K562 (cell line): Measurements from ENCODE around the gene CEP41. TPM values are rescaled to one million over a fixed set of nuclear protein-coding genes. Genes with fewer than 3 reads are reported as not detected.

Experiments
- ATAC-seq: fragments of 200-7000 bp; cut with Tn5 transposase; 3 replicates; pipeline ENCODE4 v1.9.1; 2020; ENCODE audit warnings: moderate library complexity
- BruUV-seq: library from RNA; stranded (reverse); fragments of 400-500 nt; replicated peaks from 2 replicates; lab custom pipeline; 2021; lab: Mats Ljungman, UMichigan
- CTCF ChIA-PET: fragments of 300-600 bp; formaldehyde crosslinking; extraction: SDS; loops from one replicate; lab custom pipeline; 2021; ENCODE audit warnings: low intra/inter-chr PET ratio; lab: Yijun Ruan, JAX
- POLR2A ChIA-PET: fragments of 300-600, 350-650 bp; sonication (Branson Sonifier 250); formaldehyde crosslinking; extraction: SDS; loops from one replicate; lab custom pipeline; 2021; ENCODE audit warnings: antibody characterized with exemption, inconsistent platforms; lab: Yijun Ruan, JAX
- DNase-seq, 4 experiments: peaks; one replicate each; pipeline versions ENCODE4 v3.0.0 to v3.0.0-alpha.2; 2011 to 2018; ENCODE audit warnings: low spot score in 3 of 4, mixed read lengths in 3 of 4; ENCODE audit errors: extremely low read depth in 1 of 4
- FAIRE-seq: peaks from 2 replicates; lab custom pipeline; 2011; peaks lifted over from hg19 to GRCh38; lab: Jason Lieb, UNC
- H2AFZ ChIP-seq: 2 replicates; pipeline ENCODE4 v1.6.0; 2011; ENCODE audit warnings: low read depth, low read length, control low read depth, inconsistent platforms
- H3K27ac ChIP-seq: fragments of 200-600 bp; 3 replicates; pipeline ENCODE4 v1.8.0; 2011; ENCODE audit warnings: low read depth, mild to moderate bottlenecking, control low read depth, inconsistent platforms, low read length, moderate library complexity, mixed read lengths; ENCODE audit errors: extremely low read depth
- H3K27me3 ChIP-seq, 2 experiments: fragments of 300-600 bp in 1 of 2; 2 replicates in 1 of 2; 3 replicates in 1 of 2; pipeline versions ENCODE4 v1.6.0 to v1.8.0; 2011; ENCODE audit warnings: inconsistent platforms in 2 of 2, low read length in 2 of 2, mild to moderate bottlenecking in 1 of 2, mixed read lengths in 1 of 2, moderate library complexity in 1 of 2; ENCODE audit not compliant: control insufficient read depth in 2 of 2, insufficient read depth in 2 of 2
- H3K36me3 ChIP-seq: fragments of 300-600 bp; 3 replicates; pipeline ENCODE4 v1.8.0; 2011; ENCODE audit warnings: mild to moderate bottlenecking, low read length, inconsistent platforms; ENCODE audit not compliant: control insufficient read depth, insufficient read depth
- H3K4me1 ChIP-seq, 2 experiments: fragments of 200-600 bp in 1 of 2; replicated peaks in 1 of 2; 2 replicates in 1 of 2; 3 replicates in 1 of 2; pipeline versions ENCODE4 v1.5.1 to v1.8.0; 2011; ENCODE audit warnings: inconsistent platforms in 2 of 2, low read length in 2 of 2, mild to moderate bottlenecking in 1 of 2, mixed read lengths in 1 of 2, moderate library complexity in 1 of 2; ENCODE audit not compliant: control insufficient read depth in 2 of 2, insufficient read depth in 2 of 2
- H3K4me2 ChIP-seq: 2 replicates; pipeline ENCODE4 v1.6.1; 2011; ENCODE audit warnings: low read length, control low read depth, inconsistent platforms, mixed read lengths; ENCODE audit not compliant: insufficient read depth
- H3K4me3 ChIP-seq: fragments of 200-600 bp; sonication (generic), shearing (Covaris generic); 2 replicates; pipeline ENCODE4 v1.5.1; 2016; ENCODE audit warnings: control low read depth, inconsistent platforms
- H3K79me2 ChIP-seq: fragments of 200-600 bp; 3 replicates; pipeline ENCODE4 v1.8.0; 2011; ENCODE audit warnings: low read length, inconsistent platforms; ENCODE audit not compliant: control insufficient read depth, insufficient read depth
- H3K9ac ChIP-seq, 2 experiments: 2 replicates each; pipeline versions ENCODE4 v1.6.0 to v1.6.1; 2011; ENCODE audit warnings: low read depth in 2 of 2, low read length in 2 of 2, control low read depth in 1 of 2, inconsistent platforms in 1 of 2, mild to moderate bottlenecking in 1 of 2, mixed read lengths in 1 of 2; ENCODE audit not compliant: insufficient read depth in 1 of 2
- H3K9me1 ChIP-seq: one replicate; pipeline ENCODE4 v1.6.0; 2011; ENCODE audit warnings: inconsistent platforms, mild to moderate bottlenecking, low read length, moderate library complexity; ENCODE audit not compliant: control insufficient read depth, insufficient read depth
- H3K9me3 ChIP-seq: replicated peaks from 2 replicates; pipeline ENCODE4 v1.5.1; 2011; ENCODE audit warnings: low read depth, low read length, inconsistent platforms; ENCODE audit not compliant: control insufficient read depth, insufficient read depth
- H4K20me1 ChIP-seq: replicated peaks from 2 replicates; pipeline ENCODE4 v1.6.1; 2011; ENCODE audit warnings: low read length, inconsistent platforms, mixed read lengths; ENCODE audit not compliant: control insufficient read depth, insufficient read depth
- ATF7 ChIP-seq: fragments of 450-650 bp; IDR thresholded peaks from 2 replicates; pipeline ENCODE4 v1.7.1; 2014; ENCODE audit warnings: mild to moderate bottlenecking, moderate library complexity
- BCL6 ChIP-seq: fragments of 250-450 bp; sonication (Bioruptor Pico); IDR thresholded peaks from 2 replicates; pipeline ENCODE4 v1.4.0; 2020
- CBFA2T2 ChIP-seq: fragments of 450-650 bp; conservative IDR thresholded peaks from 2 replicates; pipeline ENCODE4 v1.6.1; 2017; ENCODE audit warnings: mild to moderate bottlenecking
- CBX2 ChIP-seq: fragments of 200-600 bp; sonication (generic); IDR thresholded peaks from one replicate; pipeline ENCODE4 v1.6.1; 2012; ENCODE audit warnings: mild to moderate bottlenecking, low read length, inconsistent platforms; ENCODE audit not compliant: insufficient read depth, poor library complexity, severe bottlenecking
- CEBPB ChIP-seq: fragments of 450-650 bp; IDR thresholded peaks from 2 replicates; pipeline ENCODE4 v1.6.1; 2016; ENCODE audit warnings: missing genetic modification characterization, missing compliant biosample characterization
- ERF ChIP-seq: fragments of 450-650 bp; formaldehyde crosslinking; IDR thresholded peaks from 2 replicates; pipeline ENCODE4 v1.4.0; 2020; ENCODE audit warnings: mild to moderate bottlenecking, mixed read lengths
- HEY1 ChIP-seq: fragments of 250-450 bp; sonication (Bioruptor Pico); IDR thresholded peaks from 2 replicates; pipeline ENCODE4 v1.5.0; 2020; ENCODE audit warnings: mild to moderate bottlenecking, moderate library complexity, borderline replicate concordance
- PHB2 ChIP-seq: fragments of 450-650 bp; IDR thresholded peaks from 2 replicates; pipeline ENCODE4 v1.6.1; 2017; ENCODE audit warnings: low read depth
- SNRNP70 ChIP-seq: fragments of 200-400 bp; formaldehyde crosslinking; optimal IDR thresholded peaks from 2 replicates; pipeline ENCODE3; 2017; ENCODE audit warnings: low read depth, low read length
- TAF7 ChIP-seq: fragments of 450-650 bp; IDR thresholded peaks from 2 replicates; pipeline ENCODE4 v1.6.1; 2016; ENCODE audit warnings: missing genetic modification characterization, missing compliant biosample characterization
- THRAP3 ChIP-seq: fragments of 450-650 bp; IDR thresholded peaks from 2 replicates; pipeline ENCODE4 v1.6.1; 2016; ENCODE audit warnings: mild to moderate bottlenecking, inconsistent platforms, borderline replicate concordance
- ZC3H8 ChIP-seq: fragments of 450-650 bp; IDR thresholded peaks from 2 replicates; pipeline ENCODE4 v1.6.1; 2017
- WGBS: fragments of 100-300 bp; shearing (Covaris generic); methylation state at CpG from one replicate; pipeline ENCODE4 v1.1.6; 2016; ENCODE audit warnings: low coverage, mixed read lengths; ENCODE audit not compliant: insufficient coverage; ENCODE audit errors: missing lambda C conversion rate; 5-methylcytosine and 5-hydroxymethylcytosine counted together
- in situ Hi-C: fragments of 300-500 bp; cut with MboI; formaldehyde crosslinking; loops from 4 replicates; pipeline ENCODE4 v1.15.0; 2018; ENCODE audit warnings: inconsistent platforms, mixed read lengths
- intact Hi-C: fragments of 100-400 bp; cut with micrococcal nuclease; formaldehyde crosslinking; loops from 2 replicates; pipeline ENCODE4 v1.14.2; 2022
- polyA plus RNA-seq, 8 experiments: library from polyadenylated mRNA; depleted of rRNA in 4 of 8; stranded (reverse) in 5 of 8; unstranded in 3 of 8; fragments of >200 nt; fragmentation: Nextera tagmentation in 2 of 8; fragmentation: Illumina TruSeq in 1 of 8; extraction: Ambion mirVana in 2 of 8; extraction: Trizol in 1 of 8; gene quantifications; 2 replicates each; pipeline versions ENCODE4 v1.2.1 to v1.2.3, GENCODE V29; 2011 to 2014; ENCODE audit warnings: inconsistent platforms in 1 of 8, missing spikeins in 1 of 8
- total RNA-seq, 7 experiments: library from RNA; depleted of rRNA in 6 of 7; stranded (reverse); fragments of >200 nt in 6 of 7; fragmentation: Illumina TruSeq in 2 of 7; extraction: Trizol in 2 of 7; gene quantifications; 2 replicates each; pipeline versions ENCODE4 v1.2.1 to v1.2.3, GENCODE V29; 2011 to 2021; ENCODE audit warnings: low replicate concordance in 1 of 7
- TF ChIP-seq, protein P1 (sequence below): sonication (generic); formaldehyde crosslinking; IDR thresholded peaks from 2 replicates; pipeline ENCODE4 v1.8.0; 2022; ENCODE audit warnings: missing genetic modification reagents, mild to moderate bottlenecking, borderline replicate concordance
- TF ChIP-seq, protein P2 (sequence below): fragments of 250-450 bp; sonication (Bioruptor Pico); IDR thresholded peaks from 2 replicates; pipeline ENCODE4 v1.4.0; 2020
- TF ChIP-seq, protein P3 (sequence below): conservative IDR thresholded peaks from 2 replicates; pipeline ENCODE4 v1.6.1; 2011; ENCODE audit warnings: low read depth, mild to moderate bottlenecking, low read length; ENCODE audit not compliant: control insufficient read depth

CEP41 gene
- total and polyA plus RNA-seq, 9 of the 15 experiments (the other 6 are each of a cell fraction or from before 2014, with no cell fraction given): 1.5 to 15.5 (median 6.4) TPM

DNA sequence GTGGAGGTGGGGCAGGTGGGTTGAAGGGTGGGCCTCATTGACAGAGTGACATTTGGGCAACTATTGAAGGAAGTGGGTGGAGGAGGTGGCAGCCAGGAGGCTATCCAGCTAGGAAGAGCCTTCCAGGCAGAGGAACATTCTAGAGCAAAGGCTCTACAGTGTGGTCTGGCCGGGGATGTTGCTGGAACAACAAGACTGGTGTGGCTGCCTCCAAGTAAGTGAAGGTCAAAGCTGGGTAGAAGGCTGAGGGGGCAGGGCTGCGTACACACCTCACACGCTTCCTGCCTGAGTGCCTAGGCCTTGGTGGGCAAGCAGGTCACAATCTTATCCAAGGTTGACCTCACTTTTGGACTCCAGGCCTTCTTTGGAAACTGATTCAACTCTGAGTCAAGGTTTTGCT, 53.9 kb downstream of the CEP41 start:
- DNase-seq (no peak), FAIRE-seq (no peak), ATAC-seq (no peak)
- POLR2A ChIA-PET: no interaction called here
- H3K9me3 ChIP-seq: no peaks in the 10 kb centered on the region
- CTCF ChIA-PET: no interaction called here
- no peak overlapping the region for H3K9ac ChIP-seq
- intact Hi-C loops (no loop called here), in situ Hi-C loops (no loop called here)
- H3K9me1 ChIP-seq: no peaks in the 10 kb centered on the region
- H3K27ac ChIP-seq: no peak overlapping the region
- H3K79me2 ChIP-seq: no peaks in the 10 kb centered on the region
- no peak overlapping the region for H3K4me2 ChIP-seq
- H3K4me3 ChIP-seq: no peak overlapping the region
- WGBS: 29% methylated on average over 3 of the region's 3 CpGs
- H3K4me1 ChIP-seq: peaks cover 0 to 1% of the 10 kb centered on the region in 2 experiments; a peak in 1 of 5 replicates
- H4K20me1 ChIP-seq: no peaks in the 10 kb centered on the region
- no peaks in the 10 kb centered on the region for H3K36me3 ChIP-seq
- H2AFZ ChIP-seq: no peak overlapping the region
- no TSS peak for BruUV-seq
- peaks cover 5 to 34% of the 10 kb centered on the region in 2 experiments; a peak in 4 of 5 replicates for H3K27me3 ChIP-seq
- TF ChIP-seq CBFA2T2: no peak
- no peak for TF ChIP-seq PHB2
- TF ChIP-seq ZC3H8: no peak
- no peak for TF ChIP-seq ERF (CRISPR knock-in tag)
- no peak for TF ChIP-seq BCL6
- TF ChIP-seq, protein P1, sequence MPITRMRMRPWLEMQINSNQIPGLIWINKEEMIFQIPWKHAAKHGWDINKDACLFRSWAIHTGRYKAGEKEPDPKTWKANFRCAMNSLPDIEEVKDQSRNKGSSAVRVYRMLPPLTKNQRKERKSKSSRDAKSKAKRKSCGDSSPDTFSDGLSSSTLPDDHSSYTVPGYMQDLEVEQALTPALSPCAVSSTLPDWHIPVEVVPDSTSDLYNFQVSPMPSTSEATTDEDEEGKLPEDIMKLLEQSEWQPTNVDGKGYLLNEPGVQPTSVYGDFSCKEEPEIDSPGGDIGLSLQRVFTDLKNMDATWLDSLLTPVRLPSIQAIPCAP (CRISPR knock-in tag): no peak
- TF ChIP-seq, protein P2, sequence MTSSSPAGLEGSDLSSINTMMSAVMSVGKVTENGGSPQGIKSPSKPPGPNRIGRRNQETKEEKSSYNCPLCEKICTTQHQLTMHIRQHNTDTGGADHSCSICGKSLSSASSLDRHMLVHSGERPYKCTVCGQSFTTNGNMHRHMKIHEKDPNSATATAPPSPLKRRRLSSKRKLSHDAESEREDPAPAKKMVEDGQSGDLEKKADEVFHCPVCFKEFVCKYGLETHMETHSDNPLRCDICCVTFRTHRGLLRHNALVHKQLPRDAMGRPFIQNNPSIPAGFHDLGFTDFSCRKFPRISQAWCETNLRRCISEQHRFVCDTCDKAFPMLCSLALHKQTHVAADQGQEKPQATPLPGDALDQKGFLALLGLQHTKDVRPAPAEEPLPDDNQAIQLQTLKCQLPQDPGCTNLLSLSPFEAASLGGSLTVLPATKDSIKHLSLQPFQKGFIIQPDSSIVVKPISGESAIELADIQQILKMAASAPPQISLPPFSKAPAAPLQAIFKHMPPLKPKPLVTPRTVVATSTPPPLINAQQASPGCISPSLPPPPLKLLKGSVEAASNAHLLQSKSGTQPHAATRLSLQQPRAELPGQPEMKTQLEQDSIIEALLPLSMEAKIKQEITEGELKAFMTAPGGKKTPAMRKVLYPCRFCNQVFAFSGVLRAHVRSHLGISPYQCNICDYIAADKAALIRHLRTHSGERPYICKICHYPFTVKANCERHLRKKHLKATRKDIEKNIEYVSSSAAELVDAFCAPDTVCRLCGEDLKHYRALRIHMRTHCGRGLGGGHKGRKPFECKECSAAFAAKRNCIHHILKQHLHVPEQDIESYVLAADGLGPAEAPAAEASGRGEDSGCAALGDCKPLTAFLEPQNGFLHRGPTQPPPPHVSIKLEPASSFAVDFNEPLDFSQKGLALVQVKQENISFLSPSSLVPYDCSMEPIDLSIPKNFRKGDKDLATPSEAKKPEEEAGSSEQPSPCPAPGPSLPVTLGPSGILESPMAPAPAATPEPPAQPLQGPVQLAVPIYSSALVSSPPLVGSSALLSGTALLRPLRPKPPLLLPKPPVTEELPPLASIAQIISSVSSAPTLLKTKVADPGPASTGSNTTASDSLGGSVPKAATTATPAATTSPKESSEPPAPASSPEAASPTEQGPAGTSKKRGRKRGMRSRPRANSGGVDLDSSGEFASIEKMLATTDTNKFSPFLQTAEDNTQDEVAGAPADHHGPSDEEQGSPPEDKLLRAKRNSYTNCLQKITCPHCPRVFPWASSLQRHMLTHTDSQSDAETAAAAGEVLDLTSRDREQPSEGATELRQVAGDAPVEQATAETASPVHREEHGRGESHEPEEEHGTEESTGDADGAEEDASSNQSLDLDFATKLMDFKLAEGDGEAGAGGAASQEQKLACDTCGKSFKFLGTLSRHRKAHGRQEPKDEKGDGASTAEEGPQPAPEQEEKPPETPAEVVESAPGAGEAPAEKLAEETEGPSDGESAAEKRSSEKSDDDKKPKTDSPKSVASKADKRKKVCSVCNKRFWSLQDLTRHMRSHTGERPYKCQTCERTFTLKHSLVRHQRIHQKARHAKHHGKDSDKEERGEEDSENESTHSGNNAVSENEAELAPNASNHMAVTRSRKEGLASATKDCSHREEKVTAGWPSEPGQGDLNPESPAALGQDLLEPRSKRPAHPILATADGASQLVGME (CRISPR knock-in tag): no peak
- TF ChIP-seq, protein P3, sequence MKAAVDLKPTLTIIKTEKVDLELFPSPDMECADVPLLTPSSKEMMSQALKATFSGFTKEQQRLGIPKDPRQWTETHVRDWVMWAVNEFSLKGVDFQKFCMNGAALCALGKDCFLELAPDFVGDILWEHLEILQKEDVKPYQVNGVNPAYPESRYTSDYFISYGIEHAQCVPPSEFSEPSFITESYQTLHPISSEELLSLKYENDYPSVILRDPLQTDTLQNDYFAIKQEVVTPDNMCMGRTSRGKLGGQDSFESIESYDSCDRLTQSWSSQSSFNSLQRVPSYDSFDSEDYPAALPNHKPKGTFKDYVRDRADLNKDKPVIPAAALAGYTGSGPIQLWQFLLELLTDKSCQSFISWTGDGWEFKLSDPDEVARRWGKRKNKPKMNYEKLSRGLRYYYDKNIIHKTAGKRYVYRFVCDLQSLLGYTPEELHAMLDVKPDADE: no peak
- no peak for TF ChIP-seq THRAP3
- no peak for TF ChIP-seq CEBPB (tag)
- no peak for TF ChIP-seq ATF7
- TF ChIP-seq TAF7: no peak
- no peak for TF ChIP-seq HEY1 (CRISPR knock-in tag)
- TF ChIP-seq SNRNP70: no peak
- no peak for TF ChIP-seq CBX2
